Osteocyte (in vitro differentiated cells): Measurements from ENCODE around the gene NEMP1. TPM values are rescaled to one million over a fixed set of nuclear protein-coding genes. Genes with fewer than 3 reads are reported as not detected.
"Not testable (repeated sequence)": the region's sequence is repeated elsewhere in the genome, so short reads cannot be mapped to it uniquely, and the experiment has no call there.

ENCODE experiments used
- DNase-seq: peaks from one replicate; pipeline ENCODE4 v3.0.0; 2021; ENCODE audit warnings: mixed read lengths; ENCODE audit not compliant: unreplicated experiment; ENCODE audit errors: extremely low spot score
- H3K27ac Mint-ChIP-seq: one replicate; pipeline ENCODE4 v1.8.0; 2021; ENCODE audit warnings: mild to moderate bottlenecking, mixed read lengths; ENCODE audit not compliant: unreplicated experiment
- H3K27me3 Mint-ChIP-seq: one replicate; pipeline ENCODE4 v1.8.0; 2021; ENCODE audit warnings: mixed read lengths; ENCODE audit not compliant: unreplicated experiment
- H3K36me3 Mint-ChIP-seq: one replicate; pipeline ENCODE4 v1.8.0; 2021; ENCODE audit warnings: mixed read lengths; ENCODE audit not compliant: unreplicated experiment
- H3K4me1 Mint-ChIP-seq: one replicate; pipeline ENCODE4 v1.8.0; 2021; ENCODE audit warnings: mixed read lengths; ENCODE audit not compliant: unreplicated experiment
- H3K4me3 Mint-ChIP-seq: one replicate; pipeline ENCODE4 v1.8.0; 2021; ENCODE audit warnings: mild to moderate bottlenecking, moderate library complexity, mixed read lengths; ENCODE audit not compliant: unreplicated experiment
- H3K9me3 Mint-ChIP-seq: one replicate; pipeline ENCODE4 v1.8.0; 2021; ENCODE audit warnings: mixed read lengths; ENCODE audit not compliant: unreplicated experiment
- CTCF ChIP-seq: fragments of 200-600 bp; sonication (generic); IDR thresholded peaks from 2 replicates; pipeline ENCODE4 v1.5.0; 2021; ENCODE audit warnings: antibody characterized with exemption, mild to moderate bottlenecking, moderate library complexity
- total RNA-seq: library from RNA; stranded (reverse); gene quantifications from 2 replicates; pipeline ENCODE4 v1.2.1, GENCODE V29; 2021

Gene NEMP1
- total RNA-seq, 1 donor from 2014 or later, result 12.1 TPM

DNA sequence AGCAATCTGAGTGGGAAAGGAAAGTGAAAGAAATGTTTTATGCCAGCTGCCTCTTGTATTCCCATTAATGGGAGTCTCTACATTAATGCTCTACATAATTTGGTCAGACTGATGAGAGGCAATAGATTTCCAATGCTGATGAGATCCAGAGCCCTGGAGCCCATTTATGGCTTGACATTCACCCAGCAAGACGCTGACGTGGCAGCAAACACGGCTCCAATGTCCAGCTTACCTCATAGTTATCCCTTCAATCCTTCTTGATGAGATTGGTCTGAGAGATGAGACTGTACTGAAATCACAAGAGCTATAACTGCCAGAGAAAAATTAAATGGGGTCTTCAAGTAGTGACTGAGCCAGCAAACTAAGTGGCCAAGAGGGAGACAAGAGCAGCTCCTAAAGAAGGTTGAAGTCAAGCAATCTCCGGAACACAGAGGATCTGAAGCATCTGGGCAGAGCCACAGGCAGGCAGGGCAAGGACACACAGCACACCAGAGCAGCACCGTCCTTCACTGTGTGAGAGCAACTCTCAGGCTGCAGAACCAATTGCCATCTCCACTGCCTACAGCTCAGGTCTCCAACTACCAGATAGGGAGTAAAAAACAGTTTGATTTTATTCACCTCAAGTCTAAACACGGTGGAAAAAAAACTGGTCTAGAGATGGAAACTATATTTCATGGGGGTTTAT, 21.4 kb downstream of the NEMP1 start:
- Mint-ChIP-seq H3K9me3 (no peaks in the 10 kb centered on the region), H3K4me1 (no peaks in the 10 kb centered on the region), H3K27ac (no peak overlapping the region), H3K27me3 (no peaks in the 10 kb centered on the region), H3K36me3 (peaks cover 20% of the 10 kb centered on the region), H3K4me3 (no peak overlapping the region)
- no peak for TF ChIP-seq CTCF
- no peak for DNase-seq

- no peak overlapping the region for H3K27ac Mint-ChIP-seq
- no peaks in the 10 kb centered on the region for H3K4me1 Mint-ChIP-seq
- no peak for DNase-seq
- TF ChIP-seq CTCF, result no peak
- peaks cover 4% of the 10 kb centered on the region for H3K27me3 Mint-ChIP-seq
- H3K9me3 Mint-ChIP-seq, result no peaks in the 10 kb centered on the region
- peaks cover 20% of the 10 kb centered on the region for H3K36me3 Mint-ChIP-seq
- no peak overlapping the region for H3K4me3 Mint-ChIP-seq
These were observed 22.8 kb downstream of the NEMP1 start for GRCh38 chr12:57055824-57056223.

DNA sequence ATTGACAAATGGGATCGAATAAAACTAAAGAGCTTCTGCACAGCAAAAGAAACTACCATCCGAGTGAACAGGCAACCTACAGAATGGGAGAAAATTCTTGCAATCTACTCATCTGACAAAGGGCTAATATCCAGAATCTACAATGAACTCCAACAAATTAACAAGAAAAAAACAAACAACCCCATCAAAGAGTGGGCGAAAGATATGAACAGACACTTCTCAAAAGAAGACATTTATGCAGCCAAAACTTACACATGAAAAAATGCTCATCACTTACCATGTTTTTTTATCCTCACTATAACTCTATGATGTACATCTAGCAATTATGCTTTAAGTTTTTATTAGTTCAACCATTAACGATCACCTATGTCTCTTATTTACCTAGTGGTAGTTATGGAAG, 24.7 kb downstream of the NEMP1 start:
- not testable (repeated sequence) for DNase-seq, H3K9me3 Mint-ChIP-seq, H3K27ac Mint-ChIP-seq, H3K4me3 Mint-ChIP-seq, H3K4me1 Mint-ChIP-seq, H3K27me3 Mint-ChIP-seq
- H3K36me3 Mint-ChIP-seq, result peaks cover 15% of the 10 kb centered on the region

GRCh38 chr12:57053146-57053545, 25.4 kb downstream of the NEMP1 start:
- DNase-seq, H3K9me3 Mint-ChIP-seq, H3K27me3 Mint-ChIP-seq, H3K4me1 Mint-ChIP-seq, H3K27ac Mint-ChIP-seq, H3K4me3 Mint-ChIP-seq, H3K36me3 Mint-ChIP-seq: not testable (repeated sequence)

GRCh38 chr12:57051011-57051410, 27.6 kb downstream of the NEMP1 start:
- H3K36me3 Mint-ChIP-seq, result peaks cover 5% of the 10 kb centered on the region
- H3K27ac Mint-ChIP-seq, result no peak overlapping the region
- no peaks in the 10 kb centered on the region for H3K9me3 Mint-ChIP-seq
- H3K4me1 Mint-ChIP-seq, result peaks cover 3% of the 10 kb centered on the region
- no peak for TF ChIP-seq CTCF
- peaks cover 11% of the 10 kb centered on the region for H3K27me3 Mint-ChIP-seq
- no peak overlapping the region for H3K4me3 Mint-ChIP-seq
- no peak for DNase-seq

DNA sequence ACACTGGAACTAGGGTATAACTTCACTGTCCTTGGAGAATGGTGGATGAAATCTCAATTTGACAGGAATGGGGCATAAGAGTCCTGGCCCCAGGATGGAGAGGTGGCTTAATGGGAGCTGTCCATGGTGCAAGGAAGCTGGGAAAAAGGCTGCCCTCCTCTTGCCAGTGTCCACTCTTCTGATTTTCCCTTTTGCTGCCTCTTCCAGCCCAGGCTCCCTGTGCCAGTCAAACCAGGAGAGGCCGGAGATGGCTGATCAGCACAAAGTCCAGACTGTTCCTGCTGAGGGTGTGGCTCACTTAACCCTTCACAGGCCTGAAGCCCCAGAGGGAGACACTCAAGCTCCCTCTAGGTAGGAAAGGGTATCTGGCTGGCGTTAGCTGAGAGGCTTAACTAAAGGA, 28.7 kb downstream of the NEMP1 start, which contains the start of gene MYO1A:
MYO1A (minus strand) TSS at position 240 of the 400 bp plus-strand sequence. CDS start 1,806 bp downstream, outside the sequence.
- no peaks in the 10 kb centered on the region for H3K9me3 Mint-ChIP-seq
- DNase-seq, result no peak
- H3K4me3 Mint-ChIP-seq, result no peak within 1 kb of the TSS
- peaks cover 3% of the 10 kb centered on the region for H3K4me1 Mint-ChIP-seq
- H3K27ac Mint-ChIP-seq, result no peak within 1 kb of the TSS
- H3K27me3 Mint-ChIP-seq, result peaks cover 11% of the 10 kb centered on the region
- peaks cover 5% of the 10 kb centered on the region for H3K36me3 Mint-ChIP-seq
- TF ChIP-seq CTCF, result no peak
